HCT116 (cell line): ENCODE measurements around the gene PRUNE1. TPM values are rescaled to one million over a fixed set of nuclear protein-coding genes. Genes with fewer than 3 reads are reported as not detected.

Experiments
- ATAC-seq: fragments of 200-7000 bp; cut with Tn5 transposase; 2 replicates; pipeline ENCODE4 v1.9.1; 2020; ENCODE audit warnings: mild to moderate bottlenecking, moderate library complexity
- BruUV-seq: library from RNA; stranded (reverse); fragments of 400-500 nt; replicated peaks from 2 replicates; lab custom pipeline; 2021; lab: Mats Ljungman, UMichigan
- CTCF ChIA-PET: fragments of 300-600 bp; sonication (Branson Sonifier 250); formaldehyde crosslinking; loops from one replicate; lab custom pipeline; 2021; ENCODE audit warnings: antibody characterized with exemption; lab: Charles Lee
- POLR2A ChIA-PET: fragments of 300-600, 350-600 bp; sonication (Branson Sonifier 250); formaldehyde crosslinking; loops from one replicate; lab custom pipeline; 2021; ENCODE audit warnings: antibody characterized with exemption; lab: Charles Lee
- RAD21 ChIA-PET, 2 experiments: fragments of 300-600 bp; sonication (Branson Sonifier 250); formaldehyde crosslinking; loops; one replicate each; lab custom pipeline; 2023; ENCODE audit warnings: low total read pairs in 2 of 2; ENCODE audit not compliant: uncharacterized antibody in 2 of 2, unreplicated experiment in 2 of 2, low non-redundant PET in 1 of 2; lab: Charles Lee
- DNase-seq: peaks from one replicate; pipeline ENCODE4 v3.0.0-alpha.2; 2010; ENCODE audit warnings: low read depth, low spot score
- H2AFZ ChIP-seq: fragments of 200-600 bp; shearing (Covaris generic), sonication (generic); 2 replicates; pipeline ENCODE4 v1.6.1; 2017; ENCODE audit warnings: low read depth, mixed run types, mixed read lengths, antibody characterized with exemption, low read length; ENCODE audit not compliant: poor library complexity, severe bottlenecking
- H3K27ac ChIP-seq: 2 replicates; pipeline ENCODE4 v1.5.1; 2012; ENCODE audit warnings: low read depth, low read length
- H3K27me3 ChIP-seq: fragments of 200-600 bp; sonication (generic); 2 replicates; pipeline ENCODE4 v1.6.1; 2016; ENCODE audit warnings: mixed run types, low read length, mixed read lengths; ENCODE audit not compliant: insufficient read depth
- H3K36me3 ChIP-seq, 2 experiments: fragments of 200-500 bp in 1 of 2; fragments of 200-600 bp in 1 of 2; sonication (Bioruptor generic) in 1 of 2; sonication (generic) in 1 of 2; 2 replicates each; pipeline versions ENCODE4 v1.5.1 to v1.6.1; 2014 to 2016; ENCODE audit warnings: low read length in 2 of 2, inconsistent platforms in 1 of 2, mixed read lengths in 1 of 2, mixed run types in 1 of 2; ENCODE audit not compliant: insufficient read depth in 2 of 2, control insufficient read depth in 1 of 2
- H3K4me1 ChIP-seq, 2 experiments: fragments of 200-600 bp in 1 of 2; sonication (generic) in 1 of 2; 2 replicates each; pipeline versions ENCODE4 v1.5.1 to v1.6.1; 2012 to 2017; ENCODE audit warnings: low read length in 2 of 2, inconsistent platforms in 1 of 2, mild to moderate bottlenecking in 1 of 2, mixed read lengths in 1 of 2, mixed run types in 1 of 2, moderate library complexity in 1 of 2; ENCODE audit not compliant: insufficient read depth in 2 of 2, control insufficient read depth in 1 of 2
- H3K4me2 ChIP-seq: fragments of 200-600 bp; sonication (generic); 2 replicates; pipeline ENCODE4 v1.6.1; 2017; ENCODE audit warnings: mixed run types, low read length, mixed read lengths
- H3K4me3 ChIP-seq, 2 experiments: fragments of 200-600 bp in 1 of 2; sonication (generic) in 1 of 2; replicated peaks in 1 of 2; 2 replicates each; pipeline ENCODE4 v1.5.1; 2011 to 2016; ENCODE audit warnings: low read length in 2 of 2, control low read depth in 1 of 2, low read depth in 1 of 2, mild to moderate bottlenecking in 1 of 2, mixed read lengths in 1 of 2, mixed run types in 1 of 2
- H3K79me2 ChIP-seq: fragments of 200-600 bp; sonication (generic); 2 replicates; pipeline ENCODE4 v1.6.1; 2017; ENCODE audit warnings: mild to moderate bottlenecking, mixed run types, low read length, moderate library complexity, mixed read lengths; ENCODE audit not compliant: insufficient read depth
- H3K9ac ChIP-seq: fragments of 200-600 bp; sonication (generic); 2 replicates; pipeline ENCODE4 v1.6.1; 2016; ENCODE audit warnings: low read length, mixed read lengths
- H3K9me2 ChIP-seq: fragments of 200-600 bp; sonication (generic), shearing (Covaris generic); 2 replicates; pipeline ENCODE4 v1.6.1; 2017; ENCODE audit warnings: mixed run types, mild to moderate bottlenecking, moderate library complexity; ENCODE audit not compliant: insufficient read depth
- H3K9me3 ChIP-seq, 2 experiments: fragments of 200-500 bp in 1 of 2; fragments of 200-600 bp in 1 of 2; sonication (Bioruptor generic) in 1 of 2; sonication (generic) in 1 of 2; 2 replicates each; pipeline ENCODE4 v1.6.1; 2014 to 2017; ENCODE audit warnings: low read length in 2 of 2, mixed read lengths in 2 of 2, inconsistent platforms in 1 of 2, low read depth in 1 of 2, mild to moderate bottlenecking in 1 of 2, mixed run types in 1 of 2, moderate library complexity in 1 of 2; ENCODE audit not compliant: control insufficient read depth in 1 of 2, insufficient read depth in 1 of 2
- H4K20me1 ChIP-seq: fragments of 200-600 bp; sonication (generic), shearing (Covaris generic); 2 replicates; pipeline ENCODE4 v1.6.1; 2017; ENCODE audit warnings: mixed run types, mild to moderate bottlenecking, moderate library complexity; ENCODE audit not compliant: insufficient read depth
- ATF3 ChIP-seq: IDR thresholded peaks from 2 replicates; pipeline ENCODE4 v1.6.1; 2012
- CBX3 ChIP-seq: IDR thresholded peaks from 2 replicates; pipeline ENCODE4 v1.6.1; 2012; ENCODE audit warnings: low read depth
- CEBPB ChIP-seq: IDR thresholded peaks from 2 replicates; pipeline ENCODE4 v1.6.1; 2012; ENCODE audit warnings: low read depth
- EGR1 ChIP-seq: IDR thresholded peaks from 2 replicates; pipeline ENCODE4 v1.6.1; 2012; ENCODE audit warnings: low read depth
- ELF1 ChIP-seq: IDR thresholded peaks from 2 replicates; pipeline ENCODE4 v1.6.1; 2012; ENCODE audit warnings: low read depth, borderline replicate concordance
- EZH2 ChIP-seq: fragments of 200-600 bp; sonication (generic); IDR thresholded peaks from 2 replicates; pipeline ENCODE4 v1.6.1; 2017; ENCODE audit warnings: antibody characterized with exemption, mixed run types
- FOSL1 ChIP-seq: IDR thresholded peaks from 2 replicates; pipeline ENCODE4 v1.6.1; 2012; ENCODE audit warnings: low read depth
- JUND ChIP-seq: IDR thresholded peaks from 2 replicates; pipeline ENCODE4 v1.6.1; 2012
- MAX ChIP-seq: IDR thresholded peaks from 2 replicates; pipeline ENCODE4 v1.6.1; 2012
- POLR2A ChIP-seq: IDR thresholded peaks from 2 replicates; pipeline ENCODE4 v1.7.0; 2011; ENCODE audit warnings: borderline replicate concordance; ENCODE audit not compliant: insufficient read depth, insufficient read length; ENCODE audit errors: extremely low read depth
- POLR2AphosphoS5 ChIP-seq: IDR thresholded peaks from 2 replicates; pipeline ENCODE4 v1.6.1; 2011; ENCODE audit warnings: mild to moderate bottlenecking, low read depth, low read length, moderate library complexity
- SIN3A ChIP-seq: IDR thresholded peaks from 2 replicates; pipeline ENCODE4 v1.6.1; 2012; ENCODE audit warnings: low read depth
- SRF ChIP-seq: IDR thresholded peaks from 2 replicates; pipeline ENCODE4 v1.6.1; 2012; ENCODE audit warnings: low read depth
- TCF7L2 ChIP-seq: IDR thresholded peaks from 2 replicates; pipeline ENCODE4 v1.7.0; 2011; ENCODE audit warnings: borderline replicate concordance, inconsistent platforms; ENCODE audit not compliant: insufficient read depth, insufficient read length; ENCODE audit errors: extremely low read depth
- YY1 ChIP-seq: IDR thresholded peaks from 2 replicates; pipeline ENCODE4 v1.6.1; 2011; ENCODE audit warnings: low read length, low read depth, moderate library complexity, mild to moderate bottlenecking; ENCODE audit not compliant: insufficient replicate concordance; ENCODE audit errors: extremely low read depth
- ZBTB33 ChIP-seq: IDR thresholded peaks from 2 replicates; pipeline ENCODE4 v1.6.1; 2011; ENCODE audit warnings: mild to moderate bottlenecking, low read length, moderate library complexity; ENCODE audit not compliant: insufficient replicate concordance; ENCODE audit errors: extremely low read depth
- ZFX ChIP-seq: fragments of 450-650 bp; IDR thresholded peaks from 2 replicates; pipeline ENCODE4 v1.6.1; 2017
- intact Hi-C: fragments of 100-400 bp; cut with micrococcal nuclease; formaldehyde crosslinking; loops from 2 replicates; pipeline ENCODE4 v1.10.0; 2022
- total RNA-seq: library from RNA; stranded (reverse); gene quantifications from one replicate; pipeline ENCODE4 v1.2.1, GENCODE V29; 2021; ENCODE audit not compliant: unreplicated experiment

Gene PRUNE1
- total RNA-seq, 1 experiment from 2014 or later, result 20.2 TPM

GRCh38 chr1:151002051-151002450, 6.2 kb upstream of the PRUNE1 start:
- H2AFZ ChIP-seq, result no peak overlapping the region
- H4K20me1 ChIP-seq, result no peaks in the 10 kb centered on the region
- H3K4me3 ChIP-seq, result no peak overlapping the region
- POLR2A ChIA-PET, result no interaction called here
- H3K4me2 ChIP-seq, result no peak overlapping the region
- RAD21 ChIA-PET, result no interaction called here
- H3K27ac ChIP-seq, result no peak overlapping the region
- no peaks in the 10 kb centered on the region for H3K9me3 ChIP-seq
- TF ChIP-seq SRF (no peak), TCF7L2 (no peak), EZH2 (no peak), MAX (no peak), CBX3 (no peak), YY1 (no peak), ZBTB33 (no peak), FOSL1 (no peak), JUND (no peak), POLR2AphosphoS5 (no peak), EGR1 (no peak), POLR2A (no peak), SIN3A (no peak), CEBPB (no peak), ZFX (no peak), ATF3 (no peak), ELF1 (no peak)
- TF ChIP-seq, all 23 proteins: peak for 0
- Histone ChIP-seq H3K79me2 (no peaks in the 10 kb centered on the region), H3K9ac (no peak overlapping the region), H3K27me3 (no peaks in the 10 kb centered on the region), H3K4me1 (peaks cover 9 to 41% of the 10 kb centered on the region in 2 experiments; a peak in 3 of 4 replicates), H3K9me2 (no peaks in the 10 kb centered on the region), H3K36me3 (no peaks in the 10 kb centered on the region)
- CTCF ChIA-PET, result no interaction called here
- intact Hi-C loops, result no loop called here
- BruUV-seq, result no TSS peak
- DNase-seq, result no peak
- no peak for ATAC-seq
